Activated B cell treated with CpG ODN at 0.5 μM for 24 hours (primary cell): ENCODE results near the gene MED9. TPM values are rescaled to one million over a fixed set of nuclear protein-coding genes. Genes with fewer than 3 reads are reported as not detected.

Experiments used
- ATAC-seq: fragments of 200-7000 bp; cut with Tn5 transposase; one replicate; pipeline ENCODE4 v1.10.0; 2021; ENCODE audit warnings: low read depth, mild to moderate bottlenecking, moderate library complexity
- CTCF ChIA-PET: fragments of 350-600 bp; sonication (Branson Sonifier 250); formaldehyde crosslinking; loops from one replicate; lab custom pipeline; 2021; ENCODE audit warnings: antibody characterized with exemption; lab: Charles Lee
- POLR2A ChIA-PET: fragments of 350-600 bp; sonication (Branson Sonifier 250); formaldehyde crosslinking; loops from one replicate; lab custom pipeline; 2021; ENCODE audit warnings: antibody characterized with exemption; lab: Charles Lee
- DNase-seq: peaks from one replicate; pipeline ENCODE4 v3.0.0; 2022
- H3K27ac Mint-ChIP-seq: one replicate; pipeline ENCODE4 v1.8.0; 2020; ENCODE audit warnings: mixed read lengths
- H3K27me3 Mint-ChIP-seq: one replicate; pipeline ENCODE4 v1.8.0; 2021; ENCODE audit warnings: mixed read lengths
- H3K36me3 Mint-ChIP-seq: one replicate; pipeline ENCODE4 v1.8.0; 2021; ENCODE audit warnings: low read depth, mixed read lengths
- H3K4me1 Mint-ChIP-seq: one replicate; pipeline ENCODE4 v1.8.0; 2021; ENCODE audit warnings: mixed read lengths
- H3K4me3 Mint-ChIP-seq: one replicate; pipeline ENCODE4 v1.8.0; 2020; ENCODE audit warnings: mild to moderate bottlenecking, mixed read lengths
- H3K9me3 Mint-ChIP-seq: one replicate; pipeline ENCODE4 v1.8.0; 2020; ENCODE audit warnings: mixed read lengths
- intact Hi-C: fragments of 100-400 bp; cut with micrococcal nuclease; formaldehyde crosslinking; loops from one replicate; pipeline ENCODE4 v1.15.1; 2024
- total RNA-seq: library from RNA; stranded (reverse); gene quantifications from 2 replicates; pipeline ENCODE4 v1.2.3, GENCODE V29; 2022
- TF ChIP-seq, protein P1 (sequence below): fragments of 200-600 bp; IDR thresholded peaks from one replicate; pipeline ENCODE4 v1.8.0; 2022; ENCODE audit warnings: antibody characterized with exemption, mild to moderate bottlenecking

The MED9 gene
- total RNA-seq, 1 donor from 2014 or later: 20.1 TPM

DNA sequence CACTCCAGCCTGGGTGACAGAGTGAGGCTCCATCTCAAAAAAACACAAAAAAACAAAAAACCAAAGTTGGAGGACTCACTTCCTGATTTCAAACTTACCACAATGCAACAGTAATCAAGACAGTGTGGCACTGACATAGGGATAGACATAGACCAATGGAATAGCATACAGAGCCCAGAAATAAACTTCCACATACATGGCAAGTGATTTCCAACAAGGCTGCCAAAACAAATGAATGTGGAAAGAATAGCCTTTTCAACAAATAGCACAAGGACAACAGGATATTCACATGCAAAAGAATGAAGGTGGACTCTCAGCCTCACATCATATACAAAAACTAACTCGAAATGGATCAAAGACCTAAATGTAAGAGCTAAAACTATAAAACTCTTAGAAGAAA is 56.2 kb downstream of the MED9 start:
- intact Hi-C loops: no loop called here
- POLR2A ChIA-PET: no interaction called here
- Mint-ChIP-seq H3K4me1 (no peaks in the 10 kb centered on the region), H3K36me3 (no peaks in the 10 kb centered on the region), H3K9me3 (no peaks in the 10 kb centered on the region), H3K4me3 (no peak overlapping the region), H3K27me3 (no peaks in the 10 kb centered on the region), H3K27ac (no peak overlapping the region)
- no peak for ATAC-seq
- TF ChIP-seq, protein P1, sequence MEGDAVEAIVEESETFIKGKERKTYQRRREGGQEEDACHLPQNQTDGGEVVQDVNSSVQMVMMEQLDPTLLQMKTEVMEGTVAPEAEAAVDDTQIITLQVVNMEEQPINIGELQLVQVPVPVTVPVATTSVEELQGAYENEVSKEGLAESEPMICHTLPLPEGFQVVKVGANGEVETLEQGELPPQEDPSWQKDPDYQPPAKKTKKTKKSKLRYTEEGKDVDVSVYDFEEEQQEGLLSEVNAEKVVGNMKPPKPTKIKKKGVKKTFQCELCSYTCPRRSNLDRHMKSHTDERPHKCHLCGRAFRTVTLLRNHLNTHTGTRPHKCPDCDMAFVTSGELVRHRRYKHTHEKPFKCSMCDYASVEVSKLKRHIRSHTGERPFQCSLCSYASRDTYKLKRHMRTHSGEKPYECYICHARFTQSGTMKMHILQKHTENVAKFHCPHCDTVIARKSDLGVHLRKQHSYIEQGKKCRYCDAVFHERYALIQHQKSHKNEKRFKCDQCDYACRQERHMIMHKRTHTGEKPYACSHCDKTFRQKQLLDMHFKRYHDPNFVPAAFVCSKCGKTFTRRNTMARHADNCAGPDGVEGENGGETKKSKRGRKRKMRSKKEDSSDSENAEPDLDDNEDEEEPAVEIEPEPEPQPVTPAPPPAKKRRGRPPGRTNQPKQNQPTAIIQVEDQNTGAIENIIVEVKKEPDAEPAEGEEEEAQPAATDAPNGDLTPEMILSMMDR: no peak
- CTCF ChIA-PET: interaction anchor here (1.2 kb wide), 1 partner anchor 84 kb away, joined by 3 read pairs; no protein-coding TSS in a partner anchor
- no peak for DNase-seq

DNA sequence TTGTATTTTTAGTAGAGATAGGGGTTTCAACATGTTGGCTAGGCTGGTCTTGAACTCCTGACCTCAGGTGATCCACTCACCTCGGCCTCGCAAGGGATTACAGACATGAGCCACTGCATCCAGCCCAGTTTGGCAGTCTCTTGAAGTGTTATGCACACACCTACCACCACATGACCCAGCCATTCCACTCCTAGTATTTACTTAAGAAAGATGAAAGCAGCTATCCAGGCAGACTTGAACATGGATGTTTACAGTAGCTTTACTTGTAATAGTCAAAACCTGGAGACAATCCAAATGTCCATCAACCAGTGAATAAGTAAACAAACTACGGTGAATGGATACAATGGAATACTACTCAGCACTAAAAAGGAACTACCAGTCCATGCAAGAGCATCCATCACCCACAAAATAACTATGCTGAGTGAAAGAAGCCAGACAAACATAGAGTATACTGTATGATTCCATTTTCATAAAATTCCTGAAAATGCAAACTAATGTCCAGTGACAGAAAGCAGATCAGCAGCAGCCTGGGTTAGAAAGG is 57.2 kb downstream of the MED9 start:
- POLR2A ChIA-PET: no interaction called here
- intact Hi-C loops: no loop called here
- Mint-ChIP-seq H3K9me3 (no peaks in the 10 kb centered on the region), H3K4me3 (no peak overlapping the region), H3K36me3 (no peaks in the 10 kb centered on the region), H3K27me3 (no peaks in the 10 kb centered on the region), H3K4me1 (no peaks in the 10 kb centered on the region), H3K27ac (no peak overlapping the region)
- ATAC-seq (no peak), DNase-seq (no peak)
- TF ChIP-seq, protein P1: no peak
- CTCF ChIA-PET: interaction anchor here (1.2 kb wide), 1 partner anchor 85 kb away, joined by 3 read pairs; no protein-coding TSS in a partner anchor

DNA sequence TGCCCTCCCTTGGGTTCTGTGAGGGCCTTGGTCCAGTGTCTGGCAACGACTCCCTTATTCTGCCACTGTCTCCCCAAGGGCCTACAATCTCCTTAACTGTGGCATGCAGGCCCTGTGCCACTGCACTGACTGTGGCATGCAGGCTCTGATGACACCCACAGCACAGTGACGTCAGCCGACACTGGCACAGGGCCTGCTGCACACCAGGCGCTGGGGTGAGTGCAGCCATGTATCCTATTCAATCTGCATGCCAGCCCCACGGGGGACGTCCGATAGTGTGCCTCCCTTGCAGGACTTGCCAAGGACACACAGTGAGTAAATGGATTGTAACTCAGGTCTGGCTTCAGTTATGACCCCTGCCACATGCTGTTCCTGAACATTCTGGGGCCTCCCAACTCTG is 59.2 kb downstream of the MED9 start:
- ATAC-seq (no peak), DNase-seq (no peak)
- no peaks in the 10 kb centered on the region for H3K27me3 Mint-ChIP-seq
- H3K27ac Mint-ChIP-seq: no peak overlapping the region
- CTCF ChIA-PET: no interaction called here
- H3K9me3 Mint-ChIP-seq: no peaks in the 10 kb centered on the region
- no peaks in the 10 kb centered on the region for H3K36me3 Mint-ChIP-seq
- no peak overlapping the region for H3K4me3 Mint-ChIP-seq
- H3K4me1 Mint-ChIP-seq: no peaks in the 10 kb centered on the region
- intact Hi-C loops: no loop called here
- TF ChIP-seq, protein P1: no peak
- POLR2A ChIA-PET: no interaction called here

DNA sequence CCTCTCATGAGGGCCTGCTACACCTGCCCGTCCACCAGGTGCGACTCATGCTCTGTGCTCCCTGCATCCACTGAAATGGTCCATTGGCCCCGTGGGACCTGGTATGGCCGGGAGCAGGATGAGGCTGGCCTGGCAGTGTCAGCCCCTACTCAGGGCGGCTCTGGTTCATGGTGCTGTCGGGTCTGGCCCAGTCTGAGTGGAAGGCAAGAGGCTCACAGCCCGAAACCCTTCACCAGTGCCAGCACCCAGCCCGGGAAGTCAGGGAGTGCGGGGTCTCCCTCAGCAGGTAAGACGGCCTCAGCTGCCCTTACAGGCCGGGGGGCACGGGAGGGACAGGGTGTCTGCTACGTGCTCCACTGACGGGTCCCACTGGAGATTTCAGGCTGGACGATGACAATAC is 59.9 kb downstream of the MED9 start:
- Mint-ChIP-seq H3K27ac (no peak overlapping the region), H3K4me3 (no peak overlapping the region), H3K4me1 (no peaks in the 10 kb centered on the region), H3K9me3 (no peaks in the 10 kb centered on the region), H3K27me3 (no peaks in the 10 kb centered on the region), H3K36me3 (no peaks in the 10 kb centered on the region)
- TF ChIP-seq, protein P1: no peak
- no peak for ATAC-seq
- DNase-seq: no peak
- CTCF ChIA-PET: no interaction called here
- POLR2A ChIA-PET: no interaction called here
- intact Hi-C loops: no loop called here

DNA sequence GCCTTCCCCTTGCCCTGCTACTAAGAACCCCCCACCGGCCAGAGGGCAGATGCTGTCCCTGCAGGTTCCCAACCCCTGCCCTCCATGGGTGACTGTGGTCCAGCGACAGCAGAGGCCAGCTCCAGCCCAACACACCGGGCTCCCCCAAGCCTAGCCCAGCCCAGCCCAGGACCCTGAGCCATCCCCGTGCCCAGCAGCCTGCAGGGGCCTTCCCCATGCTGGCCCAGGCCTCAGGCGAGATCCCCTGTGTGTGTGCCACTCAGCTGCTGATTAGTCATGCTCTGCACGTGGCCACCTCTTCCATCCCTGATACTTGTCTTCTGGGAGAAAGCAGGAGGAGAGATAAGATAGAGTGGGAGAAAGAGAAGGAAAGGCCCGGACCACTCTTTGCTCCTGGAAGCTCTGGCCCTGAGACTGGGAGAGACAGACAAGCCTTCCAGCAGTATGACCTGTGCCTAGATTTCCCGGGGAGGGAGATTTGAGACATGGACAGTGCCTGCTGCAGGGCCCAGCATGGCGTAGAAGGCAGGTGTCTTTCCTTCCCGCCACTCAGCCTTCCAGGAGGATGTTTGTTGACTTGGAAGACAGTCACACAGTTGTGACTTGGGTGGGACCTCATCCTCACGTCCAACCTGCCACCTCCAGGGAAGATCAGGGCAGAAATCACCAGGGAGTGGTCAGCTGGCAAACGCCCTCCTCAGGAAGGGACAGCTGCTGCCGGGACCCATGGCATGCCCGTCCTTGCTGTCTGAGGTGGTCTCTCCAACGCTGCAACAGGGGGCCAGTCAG is 60.7 kb downstream of the MED9 start:
- ATAC-seq (no peak), DNase-seq (no peak)
- intact Hi-C loops: no loop called here
- H3K27ac Mint-ChIP-seq: no peak overlapping the region
- H3K9me3 Mint-ChIP-seq: no peaks in the 10 kb centered on the region
- ChIA-PET POLR2A (no interaction called here), CTCF (no interaction called here)
- H3K4me1 Mint-ChIP-seq: no peaks in the 10 kb centered on the region
- H3K36me3 Mint-ChIP-seq: no peaks in the 10 kb centered on the region
- H3K27me3 Mint-ChIP-seq: no peaks in the 10 kb centered on the region
- TF ChIP-seq, protein P1: no peak
- no peak overlapping the region for H3K4me3 Mint-ChIP-seq
